22Rv1 (cell line): ENCODE results near the gene FRMD4B.

Source experiments
- CTCF ChIP-seq: fragments of 450-650 bp; IDR thresholded peaks from 2 replicates; pipeline ENCODE4 v1.5.1; 2017; ENCODE audit warnings: mild to moderate bottlenecking
- ZFX ChIP-seq: fragments of 450-650 bp; IDR thresholded peaks from 2 replicates; pipeline ENCODE4 v1.6.1; 2017; ENCODE audit warnings: antibody characterized with exemption, borderline replicate concordance

GRCh38 chr3:69142797-69143454 lies 243.0 kb downstream of the FRMD4B start:
- TF ChIP-seq CTCF (no peak), ZFX (no peak)
